ENCODE results near the gene HDAC4.

Gene HDAC4

GRCh38 chr2:239159476-239159911 is 241.3 kb downstream of the HDAC4 start:
- no peak for DNase-seq

GRCh38 chr2:239158641-239159475 is 242.0 kb downstream of the HDAC4 start:
- DNase-seq = no peak

DNA sequence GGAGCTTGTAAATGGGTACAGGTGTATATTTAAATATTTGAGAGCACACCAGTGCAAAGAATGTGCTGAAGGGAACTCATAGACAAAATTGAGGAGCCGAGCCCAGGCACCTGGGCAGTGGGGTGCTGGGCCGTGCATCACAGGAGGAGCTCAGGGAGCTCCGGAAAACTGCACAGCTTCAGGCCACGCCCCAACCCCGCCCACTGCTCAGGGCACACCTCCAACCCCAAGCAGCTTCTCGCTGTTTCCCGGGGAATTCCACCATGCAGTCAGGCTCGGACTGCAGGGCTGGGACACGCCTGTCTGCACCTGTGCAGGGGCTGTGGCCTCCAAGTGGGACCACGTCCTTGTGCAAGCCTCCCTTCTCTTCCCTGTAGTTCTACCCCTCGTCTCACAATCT is 243.0 kb downstream of the HDAC4 start:
- DNase-seq = no peak

DNA sequence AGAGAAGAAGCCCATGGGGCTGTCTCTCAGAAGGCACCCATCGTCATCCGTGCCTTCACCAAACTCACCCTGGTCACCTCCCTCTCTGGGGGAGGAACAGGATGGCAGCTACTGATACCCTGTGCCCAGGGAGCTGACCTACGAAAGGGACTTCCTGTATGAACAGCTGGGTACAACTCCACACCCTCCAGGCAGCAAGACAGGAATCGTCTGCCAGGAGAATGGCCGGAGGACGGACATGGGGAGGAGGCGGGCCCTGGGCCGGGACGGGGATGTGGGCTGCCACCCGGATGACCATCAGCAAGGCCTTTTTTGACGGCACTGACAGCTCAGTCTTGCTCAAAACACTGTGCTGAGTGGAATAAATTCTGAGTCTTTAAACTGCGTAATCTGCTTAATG is 243.6 kb downstream of the HDAC4 start:
- DNase-seq = no peak

GRCh38 chr2:239156516-239157265 is 244.1 kb downstream of the HDAC4 start:
- DNase-seq = no peak

DNA sequence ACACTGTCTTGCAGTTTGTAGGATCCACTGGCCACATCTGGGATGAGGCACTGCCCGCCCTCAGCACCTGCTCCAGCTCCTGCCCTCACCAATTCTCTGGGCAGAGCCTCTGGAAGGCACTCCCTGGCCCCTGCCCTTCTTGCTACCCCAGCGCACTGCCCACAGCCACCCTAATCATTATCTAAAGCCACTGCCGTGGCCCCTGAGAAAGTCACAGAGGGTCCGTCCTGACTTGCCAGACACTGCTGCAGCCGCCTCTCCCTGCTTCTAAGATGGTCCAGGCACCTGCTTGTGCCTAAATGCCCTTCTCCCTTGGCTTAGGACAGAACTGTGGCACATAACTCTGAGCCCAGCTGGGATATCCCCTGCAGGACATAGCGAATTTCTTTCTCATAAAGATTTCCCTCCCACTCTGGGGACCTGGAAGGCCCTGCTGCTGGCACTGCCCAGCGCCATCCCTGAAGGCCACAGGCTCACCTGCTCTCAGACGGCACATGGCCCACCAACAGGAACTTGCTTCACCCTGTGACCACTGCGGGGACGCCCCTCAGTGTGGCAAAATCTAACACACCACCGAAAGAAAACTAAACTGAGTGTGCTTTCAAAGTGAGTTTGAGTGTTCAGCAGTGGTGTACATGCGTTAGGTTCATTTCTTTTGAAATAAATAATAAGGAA is 244.9 kb downstream of the HDAC4 start:
- DNase-seq = no peak

DNA sequence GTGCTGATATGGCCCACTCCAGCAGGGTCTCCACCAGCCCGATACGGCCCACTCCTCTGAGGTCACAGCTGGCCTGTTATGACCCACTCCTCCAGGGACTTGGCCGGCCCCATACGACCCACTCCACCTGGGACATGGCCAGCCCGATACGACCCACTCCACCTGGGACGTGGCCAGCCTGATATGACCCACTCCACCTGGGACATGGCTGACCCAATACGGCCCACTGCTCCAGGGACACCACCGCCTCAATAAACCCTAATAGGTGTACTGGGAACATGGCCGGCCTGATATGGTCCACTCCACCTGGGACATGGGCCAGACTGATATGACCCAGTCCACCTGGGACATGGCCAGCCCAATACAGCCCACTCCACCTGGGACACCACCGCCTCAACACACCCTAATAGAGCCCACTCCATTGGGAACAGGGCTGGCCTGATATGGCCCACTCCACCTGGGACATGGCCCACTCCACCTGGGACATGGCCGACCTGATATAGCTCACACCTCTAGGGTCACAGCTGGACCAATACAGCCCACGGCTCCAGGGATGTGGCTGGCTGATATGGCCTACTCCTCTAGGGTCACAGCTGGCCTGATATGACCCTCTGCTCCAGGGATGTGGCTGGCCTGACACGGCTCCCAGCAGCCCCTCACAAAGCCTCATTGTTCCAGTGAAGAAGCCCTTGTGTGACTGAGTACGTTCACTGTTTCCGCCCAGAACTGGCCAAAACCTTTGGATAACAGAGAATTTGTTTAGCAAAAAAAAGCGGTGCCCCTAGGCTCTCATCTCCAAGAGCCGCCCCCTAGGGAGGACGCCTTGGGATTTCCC is 245.6 kb downstream of the HDAC4 start:
- DNase-seq = no peak

GRCh38 chr2:239153806-239154591 is 246.8 kb downstream of the HDAC4 start:
- DNase-seq = no peak

- DNase-seq = no peak
Observed at GRCh38 chr2:239152916-239153305, 247.9 kb downstream of the HDAC4 start.

- no peak for DNase-seq
Observed at GRCh38 chr2:239152239-239152915, 248.4 kb downstream of the HDAC4 start.

DNA sequence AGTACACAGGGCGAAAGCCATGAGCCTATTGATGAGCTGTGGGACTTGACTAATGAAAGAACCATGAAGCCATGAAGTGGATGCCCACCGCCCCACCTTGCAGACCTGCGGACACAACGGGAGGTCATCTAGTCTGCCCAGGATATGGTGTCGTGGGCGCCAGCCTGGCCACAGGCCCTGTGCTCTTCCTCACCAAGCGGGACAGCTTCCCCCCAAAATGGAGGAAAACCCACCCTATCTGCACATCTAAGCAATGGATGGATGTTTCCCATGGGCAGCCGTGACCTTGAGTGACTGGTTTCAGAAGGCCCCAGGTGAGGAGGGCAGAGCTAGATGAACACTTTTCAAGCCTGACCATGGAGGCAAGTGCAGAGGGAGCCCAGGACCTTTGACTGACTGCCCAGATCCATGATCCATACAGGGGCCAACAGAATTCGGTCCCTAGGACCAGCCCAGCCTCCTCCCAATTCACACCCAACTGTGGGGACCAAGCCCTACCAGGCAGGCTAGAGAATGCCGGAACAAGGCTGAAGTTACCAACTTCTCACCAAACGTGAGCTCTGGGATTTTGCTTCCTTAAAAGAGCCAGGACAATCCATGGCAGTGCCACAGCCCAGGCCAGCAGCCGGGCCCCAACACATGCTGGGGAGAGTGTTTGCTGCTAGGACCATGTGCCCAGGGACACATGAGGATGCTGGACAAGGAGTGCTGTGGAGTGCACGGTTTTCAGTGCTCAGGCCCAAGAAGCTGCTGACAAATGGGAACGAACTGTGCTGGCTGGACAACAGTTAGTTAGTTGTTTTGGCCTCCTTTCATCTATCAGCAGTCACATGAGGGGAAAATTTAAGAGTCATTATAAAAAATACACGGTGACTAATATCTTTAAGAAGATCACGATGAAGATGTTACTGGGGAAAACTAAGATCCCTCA is 249.4 kb downstream of the HDAC4 start:
- no peak for DNase-seq

GRCh38 chr2:239150125-239151011 is 250.5 kb downstream of the HDAC4 start:
- no peak for DNase-seq

DNA sequence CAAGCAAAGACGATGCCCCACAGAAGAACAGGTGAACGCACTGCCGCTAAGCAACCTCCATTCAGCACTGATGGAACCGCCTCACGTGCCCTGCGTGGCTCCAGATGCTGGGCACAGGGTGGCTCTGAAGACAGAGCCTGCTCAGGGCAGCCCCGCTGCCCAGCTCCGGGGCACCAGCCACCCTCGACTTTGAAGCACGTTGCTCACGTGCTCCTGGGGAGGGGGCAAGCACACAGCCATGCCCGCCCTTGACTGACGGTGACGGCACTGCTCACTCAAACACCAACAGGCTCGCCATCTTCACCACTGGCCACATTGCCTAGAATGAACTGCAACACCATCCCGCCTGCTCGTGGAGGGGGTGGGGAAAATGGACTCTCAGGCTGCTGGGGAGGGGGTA is 251.3 kb downstream of the HDAC4 start:
- DNase-seq = no peak

GRCh38 chr2:239148495-239149200 is 252.2 kb downstream of the HDAC4 start:
- no peak for DNase-seq

GRCh38 chr2:239147376-239147775 is 253.4 kb downstream of the HDAC4 start:
- DNase-seq = no peak

- no peak for DNase-seq
Observed at GRCh38 chr2:239146741-239147181, 254.1 kb downstream of the HDAC4 start.

GRCh38 chr2:239146011-239146641 is 254.7 kb downstream of the HDAC4 start:
- no peak for DNase-seq

DNA sequence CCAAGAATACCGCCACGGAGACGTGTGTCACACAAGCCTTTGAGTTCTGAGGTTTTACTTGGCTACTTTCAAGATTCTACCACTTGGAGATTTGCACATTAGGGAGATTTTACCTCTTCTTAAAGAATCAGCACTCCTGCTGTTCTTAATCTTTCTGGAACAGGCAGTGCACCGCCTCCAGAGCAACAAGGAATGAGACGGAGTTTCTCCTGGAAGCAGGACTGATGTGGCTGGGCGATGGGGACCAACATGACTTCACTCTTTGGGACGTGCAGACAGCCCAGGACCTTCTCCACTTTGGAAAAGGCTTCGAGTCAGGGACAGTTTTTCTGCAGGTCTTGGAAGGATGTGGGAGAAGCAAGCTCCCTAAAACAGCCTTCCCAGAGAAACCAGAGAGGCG is 255.2 kb downstream of the HDAC4 start:
- no peak for DNase-seq

All from activated CD8-positive, alpha-beta memory T cell treated with anti-CD3 and anti-CD28 coated beads, Interleukin-2, amount 50 U/mL, for 48 hours (primary cell).